KMS-11 (cell line): Measurements from ENCODE around the gene GNLY.
"Not testable (repeated sequence)": the region's sequence is repeated elsewhere in the genome, so short reads cannot be mapped to it uniquely, and the experiment has no call there.

Experiments
- H2AFZ ChIP-seq: fragments of 200-600 bp; sonication (generic); 2 replicates; pipeline ENCODE4 v1.6.1; 2016; ENCODE audit warnings: antibody characterized with exemption, mixed run types, low read depth
- H3K27ac ChIP-seq: fragments of 200-600 bp; sonication (generic); 2 replicates; pipeline ENCODE4 v1.6.1; 2016; ENCODE audit warnings: mild to moderate bottlenecking, mixed run types
- H3K27me3 ChIP-seq: fragments of 200-600 bp; sonication (generic); 2 replicates; pipeline ENCODE4 v1.6.1; 2017; ENCODE audit warnings: mild to moderate bottlenecking, low read depth, mixed run types, moderate library complexity; ENCODE audit not compliant: insufficient read depth
- H3K36me3 ChIP-seq: fragments of 200-600 bp; sonication (generic); 2 replicates; pipeline ENCODE4 v1.6.1; 2017; ENCODE audit warnings: mild to moderate bottlenecking, mixed run types; ENCODE audit not compliant: insufficient read depth
- H3K4me1 ChIP-seq: fragments of 200-600 bp; sonication (generic); 2 replicates; pipeline ENCODE4 v1.6.1; 2016; ENCODE audit warnings: mild to moderate bottlenecking, low read depth, mixed run types; ENCODE audit not compliant: poor library complexity, severe bottlenecking
- H3K4me2 ChIP-seq: fragments of 200-600 bp; sonication (generic); 2 replicates; pipeline ENCODE4 v1.7.0; 2016; ENCODE audit warnings: mild to moderate bottlenecking, mixed run types
- H3K4me3 ChIP-seq: fragments of 200-600 bp; sonication (generic); IDR thresholded peaks from 2 replicates; pipeline ENCODE4 v1.6.1; 2017; ENCODE audit warnings: low read depth, low read length, mixed read lengths; ENCODE audit not compliant: insufficient read depth
- H3K79me2 ChIP-seq: fragments of 200-600 bp; sonication (generic); 2 replicates; pipeline ENCODE4 v1.6.1; 2016; ENCODE audit warnings: low read depth, mixed run types; ENCODE audit not compliant: insufficient read depth
- H3K9ac ChIP-seq: fragments of 200-600 bp; sonication (generic); 2 replicates; pipeline ENCODE4 v1.6.1; 2016; ENCODE audit warnings: mild to moderate bottlenecking, mixed run types
- H4K20me1 ChIP-seq: fragments of 200-600 bp; sonication (generic); 2 replicates; pipeline ENCODE4 v1.6.1; 2016; ENCODE audit warnings: mild to moderate bottlenecking, mixed run types; ENCODE audit not compliant: insufficient read depth
- TF ChIP-seq, protein P1 (sequence below): fragments of 200-600 bp; sonication (generic); conservative IDR thresholded peaks from 2 replicates; pipeline ENCODE4 v1.6.1; 2017; ENCODE audit warnings: low read depth, mild to moderate bottlenecking, antibody characterized with exemption, low read length, moderate library complexity, mixed read lengths

The GNLY gene

DNA sequence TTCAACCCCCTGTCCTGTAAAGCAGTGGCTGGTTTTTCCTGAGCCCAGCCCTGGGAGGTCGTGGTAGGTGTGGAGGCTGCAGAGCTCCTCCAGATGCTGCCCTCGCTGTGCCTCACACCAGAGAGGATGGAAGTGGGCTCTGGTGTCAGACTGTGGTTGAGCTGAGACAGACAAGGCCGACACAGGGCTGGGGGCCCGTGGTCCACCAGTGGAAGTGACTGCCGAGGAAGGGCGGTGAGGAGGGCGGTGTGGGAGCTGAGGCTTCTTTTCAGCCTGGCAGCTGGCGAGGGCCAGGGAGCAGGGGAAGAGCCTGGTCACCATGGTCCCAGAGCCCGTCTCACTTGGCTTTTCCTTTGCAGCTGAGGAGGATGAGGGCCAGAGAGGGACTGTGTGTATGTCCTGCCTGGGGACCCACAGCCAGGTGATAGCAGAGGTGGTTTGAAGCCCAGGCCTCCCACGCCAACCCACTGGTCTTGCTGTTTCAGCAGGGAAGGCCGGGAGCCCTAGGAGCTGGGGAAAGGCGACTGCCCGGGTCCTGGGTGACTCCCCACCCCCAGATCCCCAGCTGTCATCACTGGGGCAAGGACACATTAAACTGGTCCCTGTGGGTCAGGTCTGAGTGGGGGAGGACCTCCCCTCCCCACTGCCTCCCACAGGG lies 34.7 kb upstream of the GNLY start:
- no peaks in the 10 kb centered on the region for H3K79me2 ChIP-seq
- no peak overlapping the region for H3K4me3 ChIP-seq
- no peaks in the 10 kb centered on the region for H3K36me3 ChIP-seq
- H3K27me3 ChIP-seq, result no peaks in the 10 kb centered on the region
- H3K4me2 ChIP-seq, result no peak overlapping the region
- no peak overlapping the region for H2AFZ ChIP-seq
- no peak overlapping the region for H3K9ac ChIP-seq
- TF ChIP-seq, protein P1, sequence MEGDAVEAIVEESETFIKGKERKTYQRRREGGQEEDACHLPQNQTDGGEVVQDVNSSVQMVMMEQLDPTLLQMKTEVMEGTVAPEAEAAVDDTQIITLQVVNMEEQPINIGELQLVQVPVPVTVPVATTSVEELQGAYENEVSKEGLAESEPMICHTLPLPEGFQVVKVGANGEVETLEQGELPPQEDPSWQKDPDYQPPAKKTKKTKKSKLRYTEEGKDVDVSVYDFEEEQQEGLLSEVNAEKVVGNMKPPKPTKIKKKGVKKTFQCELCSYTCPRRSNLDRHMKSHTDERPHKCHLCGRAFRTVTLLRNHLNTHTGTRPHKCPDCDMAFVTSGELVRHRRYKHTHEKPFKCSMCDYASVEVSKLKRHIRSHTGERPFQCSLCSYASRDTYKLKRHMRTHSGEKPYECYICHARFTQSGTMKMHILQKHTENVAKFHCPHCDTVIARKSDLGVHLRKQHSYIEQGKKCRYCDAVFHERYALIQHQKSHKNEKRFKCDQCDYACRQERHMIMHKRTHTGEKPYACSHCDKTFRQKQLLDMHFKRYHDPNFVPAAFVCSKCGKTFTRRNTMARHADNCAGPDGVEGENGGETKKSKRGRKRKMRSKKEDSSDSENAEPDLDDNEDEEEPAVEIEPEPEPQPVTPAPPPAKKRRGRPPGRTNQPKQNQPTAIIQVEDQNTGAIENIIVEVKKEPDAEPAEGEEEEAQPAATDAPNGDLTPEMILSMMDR, result no peak
- H3K27ac ChIP-seq, result no peak overlapping the region
- no peaks in the 10 kb centered on the region for H4K20me1 ChIP-seq
- peaks cover 12% of the 10 kb centered on the region for H3K4me1 ChIP-seq

DNA sequence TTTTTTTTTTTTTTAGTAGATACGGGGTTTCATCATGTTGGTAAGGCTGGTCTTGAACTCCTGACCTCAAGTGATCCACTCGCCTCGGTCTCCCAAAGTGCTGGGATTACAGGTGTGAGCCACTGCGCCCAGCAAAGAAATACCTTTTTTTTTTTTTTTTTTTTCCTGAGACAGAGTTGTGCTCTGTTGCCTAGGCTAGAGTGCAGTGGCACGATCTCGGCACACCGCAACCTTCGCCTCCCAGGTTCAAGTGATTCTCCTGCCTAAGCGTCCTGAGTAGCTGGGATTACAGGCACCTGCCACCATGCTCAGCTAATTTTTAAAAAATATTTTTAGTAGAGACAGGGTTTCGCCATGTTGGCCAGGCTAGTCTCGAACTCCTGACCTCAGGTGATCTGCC lies 33.9 kb upstream of the GNLY start:
- not testable (repeated sequence) for H3K27me3 ChIP-seq, H3K4me3 ChIP-seq, H3K4me2 ChIP-seq, H3K27ac ChIP-seq, H4K20me1 ChIP-seq, H2AFZ ChIP-seq, H3K36me3 ChIP-seq, H3K9ac ChIP-seq, H3K79me2 ChIP-seq
- H3K4me1 ChIP-seq, result peaks cover 12% of the 10 kb centered on the region

- Histone ChIP-seq H3K4me2 (no peak overlapping the region), H2AFZ (no peak overlapping the region), H3K4me1 (peaks cover 9% of the 10 kb centered on the region), H3K4me3 (no peak overlapping the region), H3K36me3 (no peaks in the 10 kb centered on the region), H3K27ac (no peak overlapping the region), H3K9ac (no peak overlapping the region), H3K27me3 (no peaks in the 10 kb centered on the region), H3K79me2 (no peaks in the 10 kb centered on the region), H4K20me1 (no peaks in the 10 kb centered on the region)
- TF ChIP-seq, protein P1, result no peak
These were observed 33.4 kb upstream of the GNLY start for GRCh38 chr2:85660725-85661124.

GRCh38 chr2:85661139-85661858 lies 32.9 kb upstream of the GNLY start:
- H3K27me3 ChIP-seq, result no peaks in the 10 kb centered on the region
- no peak overlapping the region for H3K4me2 ChIP-seq
- H2AFZ ChIP-seq, result no peak overlapping the region
- no peaks in the 10 kb centered on the region for H3K36me3 ChIP-seq
- TF ChIP-seq, protein P1, result no peak
- no peak overlapping the region for H3K4me3 ChIP-seq
- H4K20me1 ChIP-seq, result no peaks in the 10 kb centered on the region
- H3K4me1 ChIP-seq, result peaks cover 3% of the 10 kb centered on the region
- H3K9ac ChIP-seq, result no peak overlapping the region
- no peaks in the 10 kb centered on the region for H3K79me2 ChIP-seq
- H3K27ac ChIP-seq, result no peak overlapping the region
